Measurements from ENCODE around the gene SPDYE4.

The SPDYE4 gene

GRCh38 chr17:8789743-8790142, 31.4 kb upstream of the SPDYE4 start:
- Histone ChIP-seq H2AFZ (ENCODE audit: low read depth, low read length) (no peak overlapping the region), H3K9ac (ENCODE audit: low read length) (no peak overlapping the region), H3K79me2 (ENCODE audit: low read length) (no peaks in the 10 kb centered on the region), H3K27ac (ENCODE audit: low read length) (no peak overlapping the region), H3K4me2 (ENCODE audit: low read length) (no peak overlapping the region), H3K9me3 (ENCODE audit: insufficient read depth, low read length) (no peaks in the 10 kb centered on the region), H4K20me1 (ENCODE audit: insufficient read depth, low read length) (no peaks in the 10 kb centered on the region), H3K4me3 (ENCODE audit: low read length) (no peak overlapping the region), H3K4me1 (ENCODE audit: low read length) (peaks cover 8% of the 10 kb centered on the region; the same call in 1 of the 2 replicates), H3K27me3 (ENCODE audit: low read depth, low read length) (no peaks in the 10 kb centered on the region), H3K36me3 (replicated peaks; ENCODE audit: low read depth, low read length) (peaks cover 3% of the 10 kb centered on the region)
- TF ChIP-seq CTCF (IDR thresholded peaks at IDR 0.05; ENCODE audit: low read depth, low read length) (no peak), EZH2phosphoT487 (IDR thresholded peaks at IDR 0.05; ENCODE audit: low read depth) (no peak)

- TF ChIP-seq EZH2phosphoT487 (IDR thresholded peaks at IDR 0.05; ENCODE audit: low read depth): no peak
- TF ChIP-seq CTCF (IDR thresholded peaks at IDR 0.05; ENCODE audit: low read depth, low read length): no peak
- no peak overlapping the region for H3K4me2 ChIP-seq (ENCODE audit: low read length)
- H3K79me2 ChIP-seq (ENCODE audit: low read length): no peaks in the 10 kb centered on the region
- H3K27me3 ChIP-seq (ENCODE audit: low read depth, low read length): no peaks in the 10 kb centered on the region
- peaks cover 6% of the 10 kb centered on the region; the same call in 1 of the 2 replicates for H3K4me1 ChIP-seq (ENCODE audit: low read length)
- H3K9ac ChIP-seq (ENCODE audit: low read length): no peak overlapping the region
- no peak overlapping the region for H3K4me3 ChIP-seq (ENCODE audit: low read length)
- H2AFZ ChIP-seq (ENCODE audit: low read depth, low read length): no peak overlapping the region
- no peaks in the 10 kb centered on the region for H3K9me3 ChIP-seq (ENCODE audit: insufficient read depth, low read length)
- H4K20me1 ChIP-seq (ENCODE audit: insufficient read depth, low read length): no peaks in the 10 kb centered on the region
- peaks cover 3% of the 10 kb centered on the region for H3K36me3 ChIP-seq (replicated peaks; ENCODE audit: low read depth, low read length)
- H3K27ac ChIP-seq (ENCODE audit: low read length): no peak overlapping the region
Measured at GRCh38 chr17:8788998-8789397, 30.7 kb upstream of the SPDYE4 start.

GRCh38 chr17:8785547-8786413, 27.4 kb upstream of the SPDYE4 start:
- Histone ChIP-seq H3K4me1 (ENCODE audit: low read length) (no peaks in the 10 kb centered on the region), H3K9ac (ENCODE audit: low read length) (no peak overlapping the region), H3K36me3 (replicated peaks; ENCODE audit: low read depth, low read length) (no peaks in the 10 kb centered on the region), H2AFZ (ENCODE audit: low read depth, low read length) (peak overlapping the region; percentile 26; the same call in 1 of the 2 replicates), H4K20me1 (ENCODE audit: insufficient read depth, low read length) (no peaks in the 10 kb centered on the region), H3K9me3 (ENCODE audit: insufficient read depth, low read length) (no peaks in the 10 kb centered on the region), H3K4me2 (ENCODE audit: low read length) (peak overlapping the region; percentile 50), H3K27me3 (ENCODE audit: low read depth, low read length) (no peaks in the 10 kb centered on the region), H3K27ac (ENCODE audit: low read length) (no peak overlapping the region), H3K79me2 (ENCODE audit: low read length) (no peaks in the 10 kb centered on the region), H3K4me3 (ENCODE audit: low read length) (no peak overlapping the region)
- TF ChIP-seq CTCF (IDR thresholded peaks at IDR 0.05; ENCODE audit: low read depth, low read length) (peak; percentile 70), EZH2phosphoT487 (IDR thresholded peaks at IDR 0.05; ENCODE audit: low read depth) (no peak)

GRCh38 chr17:8782176-8782575, 23.8 kb upstream of the SPDYE4 start:
- Histone ChIP-seq H4K20me1 (ENCODE audit: insufficient read depth, low read length) (no peaks in the 10 kb centered on the region), H3K9me3 (ENCODE audit: insufficient read depth, low read length) (no peaks in the 10 kb centered on the region), H3K79me2 (ENCODE audit: low read length) (no peaks in the 10 kb centered on the region), H3K4me1 (ENCODE audit: low read length) (no peaks in the 10 kb centered on the region), H2AFZ (ENCODE audit: low read depth, low read length) (no peak overlapping the region), H3K36me3 (replicated peaks; ENCODE audit: low read depth, low read length) (no peaks in the 10 kb centered on the region), H3K4me3 (ENCODE audit: low read length) (no peak overlapping the region), H3K27ac (ENCODE audit: low read length) (no peak overlapping the region), H3K4me2 (ENCODE audit: low read length) (no peak overlapping the region), H3K9ac (ENCODE audit: low read length) (no peak overlapping the region), H3K27me3 (ENCODE audit: low read depth, low read length) (no peaks in the 10 kb centered on the region)
- TF ChIP-seq EZH2phosphoT487 (IDR thresholded peaks at IDR 0.05; ENCODE audit: low read depth) (no peak), CTCF (IDR thresholded peaks at IDR 0.05; ENCODE audit: low read depth, low read length) (no peak)
